HEK293 (cell line): Measurements from ENCODE around the gene FAM234A.
A peak's percentile ranks its signal among the peaks of the same experiment; 100 is the strongest.

Source experiments
- CTCF ChIA-PET: fragments of 350-600 bp; formaldehyde crosslinking; extraction: SDS; loops from one replicate; lab custom pipeline; 2021; ENCODE audit warnings: antibody characterized with exemption; lab: Yijun Ruan, JAX
- POLR2A ChIA-PET: fragments of 300-600 bp; formaldehyde crosslinking; extraction: SDS; loops from one replicate; lab custom pipeline; 2020; ENCODE audit warnings: antibody characterized with exemption, inconsistent platforms; lab: Yijun Ruan, JAX
- H3K27ac ChIP-seq: fragments of 200-500 bp; sonication (Bioruptor generic); 2 replicates; pipeline ENCODE4 v1.5.1; 2014; ENCODE audit warnings: low read depth, low read length, control low read depth, inconsistent platforms; ENCODE audit errors: extremely low read depth
- H3K36me3 ChIP-seq, 2 experiments: fragments of 200-500 bp in 1 of 2; sonication (Bioruptor generic) in 1 of 2; 1 replicate in 1 of 2; 2 replicates in 1 of 2; pipeline ENCODE4 v1.5.1; 2014 to 2017; ENCODE audit warnings: inconsistent platforms in 2 of 2, low read length in 2 of 2; ENCODE audit not compliant: control insufficient read depth in 2 of 2, insufficient read depth in 1 of 2
- H3K4me1 ChIP-seq: fragments of 200-500 bp; sonication (Bioruptor generic); 2 replicates; pipeline ENCODE4 v1.5.1; 2014; ENCODE audit warnings: mild to moderate bottlenecking, low read length, inconsistent platforms; ENCODE audit not compliant: control insufficient read depth, insufficient read depth
- H3K4me3 ChIP-seq: 2 replicates; pipeline ENCODE4 v1.5.1; 2011; ENCODE audit warnings: low read depth, mild to moderate bottlenecking, control low read depth, low read length, moderate library complexity
- H3K9me3 ChIP-seq: fragments of 200-500 bp; sonication (Bioruptor generic); 2 replicates; pipeline ENCODE4 v1.5.1; 2014; ENCODE audit warnings: low read depth, low read length, inconsistent platforms; ENCODE audit not compliant: control insufficient read depth, insufficient read depth
- FEZF1 ChIP-seq: fragments of 450-650 bp; formaldehyde crosslinking; IDR thresholded peaks from 2 replicates; pipeline ENCODE4 v1.5.1; 2016; ENCODE audit warnings: missing biosample characterization, missing genetic modification characterization
- GLIS1 ChIP-seq: fragments of 450-650 bp; formaldehyde crosslinking; IDR thresholded peaks from 2 replicates; pipeline ENCODE4 v1.5.1; 2016; ENCODE audit warnings: missing biosample characterization, missing genetic modification characterization
- GLIS2 ChIP-seq: fragments of 450-650 bp; formaldehyde crosslinking; IDR thresholded peaks from 2 replicates; pipeline ENCODE4 v1.5.1; 2016; ENCODE audit warnings: missing biosample characterization, missing genetic modification characterization
- IKZF3 ChIP-seq: fragments of 450-650 bp; IDR thresholded peaks from 2 replicates; pipeline ENCODE4 v1.5.0; 2018; ENCODE audit warnings: missing biosample characterization, mild to moderate bottlenecking, missing genetic modification characterization, moderate library complexity
- KLF1 ChIP-seq: fragments of 450-650 bp; formaldehyde crosslinking; IDR thresholded peaks from 2 replicates; pipeline ENCODE4 v1.5.1; 2016; ENCODE audit warnings: missing biosample characterization, missing genetic modification characterization
- KLF16 ChIP-seq: fragments of 450-650 bp; formaldehyde crosslinking; IDR thresholded peaks from 2 replicates; pipeline ENCODE4 v1.5.1; 2017; ENCODE audit warnings: missing biosample characterization, missing genetic modification characterization
- MZF1 ChIP-seq: fragments of 450-650 bp; formaldehyde crosslinking; IDR thresholded peaks from 2 replicates; pipeline ENCODE4 v1.5.1; 2017; ENCODE audit warnings: missing biosample characterization, missing genetic modification characterization, borderline replicate concordance
- PATZ1 ChIP-seq: fragments of 450-650 bp; formaldehyde crosslinking; IDR thresholded peaks from 2 replicates; pipeline ENCODE4 v1.5.1; 2016; ENCODE audit warnings: missing biosample characterization, missing genetic modification characterization
- ZBTB26 ChIP-seq: fragments of 450-650 bp; formaldehyde crosslinking; optimal IDR thresholded peaks from 2 replicates; pipeline ENCODE3; 2016; ENCODE audit warnings: missing biosample characterization, mild to moderate bottlenecking, missing genetic modification characterization
- ZBTB49 ChIP-seq: fragments of 450-650 bp; formaldehyde crosslinking; IDR thresholded peaks from 2 replicates; pipeline ENCODE4 v1.5.1; 2016; ENCODE audit warnings: missing biosample characterization, missing genetic modification characterization, low read depth
- ZFP37 ChIP-seq: fragments of 450-650 bp; formaldehyde crosslinking; IDR thresholded peaks from 2 replicates; pipeline ENCODE4 v1.5.1; 2016; ENCODE audit warnings: missing biosample characterization, missing genetic modification characterization
- ZNF10 ChIP-seq: fragments of 450-650 bp; formaldehyde crosslinking; IDR thresholded peaks from 2 replicates; pipeline ENCODE4 v1.5.1; 2017; ENCODE audit warnings: missing biosample characterization, missing genetic modification characterization
- ZNF155 ChIP-seq: fragments of 450-650 bp; formaldehyde crosslinking; IDR thresholded peaks from 2 replicates; pipeline ENCODE4 v1.5.1; 2016; ENCODE audit warnings: missing biosample characterization, missing genetic modification characterization
- ZNF174 ChIP-seq: fragments of 450-650 bp; formaldehyde crosslinking; IDR thresholded peaks from 2 replicates; pipeline ENCODE4 v1.5.0; 2017; ENCODE audit warnings: missing biosample characterization, mild to moderate bottlenecking, missing genetic modification characterization
- ZNF26 ChIP-seq: fragments of 450-650 bp; formaldehyde crosslinking; IDR thresholded peaks from 2 replicates; pipeline ENCODE4 v1.5.1; 2016; ENCODE audit warnings: missing biosample characterization, missing genetic modification characterization
- ZNF280D ChIP-seq: fragments of 450-650 bp; formaldehyde crosslinking; IDR thresholded peaks from 2 replicates; pipeline ENCODE4 v1.5.1; 2016; ENCODE audit warnings: missing biosample characterization, missing genetic modification characterization
- ZNF473 ChIP-seq: fragments of 450-650 bp; formaldehyde crosslinking; IDR thresholded peaks from 2 replicates; pipeline ENCODE4 v1.5.1; 2017; ENCODE audit warnings: missing biosample characterization, missing genetic modification characterization
- ZNF544 ChIP-seq: fragments of 450-650 bp; formaldehyde crosslinking; IDR thresholded peaks from 2 replicates; pipeline ENCODE4 v1.5.0; 2017; ENCODE audit warnings: missing biosample characterization, missing genetic modification characterization
- ZNF580 ChIP-seq: fragments of 450-650 bp; formaldehyde crosslinking; IDR thresholded peaks from 2 replicates; pipeline ENCODE4 v1.5.1; 2016; ENCODE audit warnings: missing biosample characterization, missing genetic modification characterization
- ZSCAN16 ChIP-seq: fragments of 450-650 bp; formaldehyde crosslinking; IDR thresholded peaks from 2 replicates; pipeline ENCODE4 v1.5.1; 2016; ENCODE audit warnings: missing biosample characterization, missing genetic modification characterization

FAM234A gene

GRCh38 chr16:280552-280951, 45.9 kb downstream of the FAM234A start, which contains the start of gene ARHGDIG:
TSS of gene ARHGDIG (plus strand) at chr16:280591. CDS start at chr16:280681, 90 bp downstream.
- Histone ChIP-seq H3K9me3 (no peaks in the 10 kb centered on the region), H3K27ac (peak within 1 kb of the TSS; percentile 64; the same call in 1 of the 2 replicates), H3K4me1 (no peaks in the 10 kb centered on the region), H3K4me3 (peak within 1 kb of the TSS; percentile 50), H3K36me3 (peaks cover 0 to 5% of the 10 kb centered on the region in 2 experiments; a peak in 1 of 3 replicates)
- CTCF ChIA-PET: no interaction called here
- POLR2A ChIA-PET: no interaction called here
- TF ChIP-seq ZFP37 (tag by site-specific recombination): no peak
- no peak for TF ChIP-seq ZBTB49 (tag by site-specific recombination)
- no peak for TF ChIP-seq IKZF3 (tag by site-specific recombination)
- no peak for TF ChIP-seq ZNF280D
- no peak for TF ChIP-seq ZSCAN16 (tag by site-specific recombination)
- TF ChIP-seq MZF1 (tag by site-specific recombination): no peak
- TF ChIP-seq ZNF26: no peak
- no peak for TF ChIP-seq ZNF174
- no peak for TF ChIP-seq GLIS1 (tag by site-specific recombination)
- peak; percentile 49; the same call in 1 of the 2 replicates for TF ChIP-seq PATZ1 (tag by site-specific recombination)
- TF ChIP-seq ZBTB26: peak; percentile 27
- TF ChIP-seq KLF16 (tag by site-specific recombination): no peak
- TF ChIP-seq ZNF10 (tag by site-specific recombination): no peak
- no peak for TF ChIP-seq ZNF544
- no peak for TF ChIP-seq ZNF155 (tag by site-specific recombination)
- no peak for TF ChIP-seq KLF1 (tag by site-specific recombination)
- TF ChIP-seq ZNF580 (tag by site-specific recombination): no peak
- TF ChIP-seq ZNF473 (tag by site-specific recombination): no peak
- TF ChIP-seq FEZF1 (tag by site-specific recombination): no peak
- TF ChIP-seq GLIS2 (tag by site-specific recombination): peak; percentile 23; the same call in 1 of the 2 replicates
